GM12892 (cell line): ENCODE results near the gene YWHAB.

Experiments
- POLR2A ChIP-seq: IDR thresholded peaks from 2 replicates; pipeline ENCODE4 v1.6.1; 2011; ENCODE audit warnings: low read depth, low read length, control low read depth
- POLR2AphosphoS5 ChIP-seq: IDR thresholded peaks from 2 replicates; pipeline ENCODE4 v1.6.1; 2011; ENCODE audit warnings: low read depth, low read length, control low read depth

DNA sequence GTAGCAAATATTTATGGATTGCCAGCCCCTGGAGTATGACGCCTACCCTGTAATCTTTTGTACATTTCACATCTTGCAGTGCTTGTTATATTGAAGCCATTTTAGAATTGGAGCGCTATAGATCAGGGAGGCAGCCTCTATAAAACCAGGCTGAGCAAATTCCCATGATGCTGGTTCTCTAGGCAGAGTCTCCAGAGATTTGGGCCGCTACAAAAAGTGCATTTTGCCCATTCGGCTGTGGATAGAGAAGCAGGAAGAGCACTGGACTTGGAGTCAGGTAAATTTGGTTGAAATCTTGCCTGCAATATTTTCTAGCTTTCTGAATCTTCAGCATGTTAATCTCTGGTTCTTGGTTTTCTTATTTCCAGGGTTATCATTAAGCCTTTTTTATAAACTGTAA lies 2.0 kb downstream of the YWHAB start:
- TF ChIP-seq POLR2A, result no peak
- no peak for TF ChIP-seq POLR2AphosphoS5
